CD14-positive monocyte (primary cell): ENCODE measurements around the gene PLCH1. TPM values are rescaled to one million over a fixed set of nuclear protein-coding genes. Genes with fewer than 3 reads are reported as not detected.

Experiments
- DNase-seq, 3 donors: peaks; one replicate each; pipeline ENCODE4 v3.0.0-alpha.2; 2011 to 2022
- H2AFZ ChIP-seq: 2 replicates; pipeline ENCODE4 v1.6.0; 2012; ENCODE audit warnings: mild to moderate bottlenecking, low read depth, low read length, inconsistent platforms; ENCODE audit not compliant: insufficient read depth, poor library complexity, severe bottlenecking
- H3K27ac ChIP-seq, 2 donors: 1 replicate in 1 of 2; 2 replicates in 1 of 2; pipeline ENCODE4 v1.5.1; 2012 to 2013; ENCODE audit warnings: low read length in 2 of 2, control low read depth in 1 of 2, inconsistent platforms in 1 of 2, low read depth in 1 of 2, mild to moderate bottlenecking in 1 of 2
- H3K27me3 ChIP-seq, 2 donors: one replicate each; pipeline versions ENCODE4 v1.6.0 to v1.6.1; 2011 to 2013; ENCODE audit warnings: low read length in 2 of 2; ENCODE audit not compliant: control insufficient read depth in 2 of 2, insufficient read depth in 2 of 2
- H3K36me3 ChIP-seq, 2 donors: replicated peaks in 1 of 2; 1 replicate in 1 of 2; 2 replicates in 1 of 2; pipeline versions ENCODE4 v1.5.1 to v1.6.1; 2012 to 2013; ENCODE audit warnings: low read length in 2 of 2, control low read depth in 1 of 2, inconsistent platforms in 1 of 2, mild to moderate bottlenecking in 1 of 2; ENCODE audit not compliant: insufficient read depth in 2 of 2, control insufficient read depth in 1 of 2
- H3K4me1 ChIP-seq, 2 donors: 1 replicate in 1 of 2; 2 replicates in 1 of 2; pipeline versions ENCODE4 v1.5.1 to v1.6.1; 2012 to 2013; ENCODE audit warnings: low read length in 2 of 2, control low read depth in 1 of 2, inconsistent platforms in 1 of 2, mild to moderate bottlenecking in 1 of 2, moderate library complexity in 1 of 2; ENCODE audit not compliant: insufficient read depth in 2 of 2, control insufficient read depth in 1 of 2
- H3K4me2 ChIP-seq: replicated peaks from 2 replicates; pipeline ENCODE3; 2012; ENCODE audit warnings: low read length, moderate library complexity, mild to moderate bottlenecking; ENCODE audit not compliant: poor library complexity, severe bottlenecking; ENCODE audit errors: extremely low read depth
- H3K4me3 ChIP-seq, 3 experiments: fragments of 200-600 bp in 1 of 3; sonication (generic) in 1 of 3; replicated peaks in 1 of 3; 1 replicate in 2 of 3; 2 replicates in 1 of 3; pipeline ENCODE4 v1.5.1; 2011 to 2013; ENCODE audit warnings: low read length in 3 of 3, mild to moderate bottlenecking in 3 of 3, control low read depth in 2 of 3, low read depth in 2 of 3, inconsistent platforms in 1 of 3, moderate library complexity in 1 of 3
- H3K79me2 ChIP-seq: 2 replicates; pipeline ENCODE4 v1.6.0; 2012; ENCODE audit warnings: mild to moderate bottlenecking, control low read depth, inconsistent platforms, low read length, moderate library complexity; ENCODE audit not compliant: insufficient read depth
- H3K9ac ChIP-seq: 2 replicates; pipeline ENCODE4 v1.6.0; 2017; ENCODE audit warnings: low read length, mild to moderate bottlenecking; ENCODE audit not compliant: insufficient read depth, poor library complexity, severe bottlenecking
- H3K9me3 ChIP-seq, 2 donors: replicated peaks in 1 of 2; 1 replicate in 1 of 2; 2 replicates in 1 of 2; pipeline versions ENCODE4 v1.5.1 to v1.6.1; 2012 to 2013; ENCODE audit warnings: low read length in 2 of 2, control low read depth in 1 of 2; ENCODE audit not compliant: control insufficient read depth in 1 of 2, insufficient read depth in 1 of 2
- H4K20me1 ChIP-seq: 2 replicates; pipeline ENCODE4 v1.6.0; 2012; ENCODE audit warnings: mild to moderate bottlenecking, low read length, control low read depth, moderate library complexity; ENCODE audit not compliant: insufficient read depth
- H3K27ac Mint-ChIP-seq, 7 donors: one replicate each; pipeline ENCODE4 v1.8.0; 2020; ENCODE audit warnings: mild to moderate bottlenecking in 7 of 7, mixed read lengths in 7 of 7, moderate library complexity in 6 of 7, inconsistent platforms in 2 of 7
- H3K27me3 Mint-ChIP-seq, 3 donors: one replicate each; pipeline ENCODE4 v1.8.0; 2021 to 2022; ENCODE audit warnings: low read depth in 3 of 3, mild to moderate bottlenecking in 3 of 3, mixed read lengths in 3 of 3, moderate library complexity in 3 of 3, inconsistent platforms in 1 of 3
- H3K36me3 Mint-ChIP-seq, 2 donors: one replicate each; pipeline ENCODE4 v1.8.0; 2020; ENCODE audit warnings: mixed read lengths in 2 of 2, inconsistent platforms in 1 of 2, mild to moderate bottlenecking in 1 of 2
- H3K4me1 Mint-ChIP-seq: one replicate; pipeline ENCODE4 v1.8.0; 2020; ENCODE audit warnings: mild to moderate bottlenecking, mixed read lengths
- H3K4me3 Mint-ChIP-seq, 2 donors: one replicate each; pipeline ENCODE4 v1.8.0; 2020; ENCODE audit warnings: mild to moderate bottlenecking in 2 of 2, mixed read lengths in 2 of 2, moderate library complexity in 1 of 2
- H3K9me3 Mint-ChIP-seq, 7 donors: one replicate each; pipeline ENCODE4 v1.8.0; 2020 to 2022; ENCODE audit warnings: mixed read lengths in 7 of 7, mild to moderate bottlenecking in 6 of 7, moderate library complexity in 6 of 7, inconsistent platforms in 2 of 7
- CTCF ChIP-seq: fragments of 200-600 bp; IDR thresholded peaks from one replicate; pipeline ENCODE4 v1.8.0; 2022; ENCODE audit warnings: antibody characterized with exemption, mild to moderate bottlenecking
- WGBS: methylation state at CpG from one replicate; pipeline ENCODE4 v1.1.5; 2013; ENCODE audit warnings: missing lambda C conversion rate; ENCODE audit not compliant: insufficient coverage; 5-methylcytosine and 5-hydroxymethylcytosine counted together
- intact Hi-C, 2 donors: fragments of 100-400 bp; cut with micrococcal nuclease; formaldehyde crosslinking; loops; one replicate each; pipeline versions ENCODE4 v1.15.0 to v1.15.1; 2023
- polyA plus RNA-seq, 3 donors: library from polyadenylated mRNA; depleted of rRNA in 1 of 3; unstranded in 2 of 3; stranded (reverse) in 1 of 3; fragments of 300-500 nt in 2 of 3; fragments of >200 nt in 1 of 3; fragmentation: Illumina TruSeq in 2 of 3; gene quantifications; 1 replicate in 2 of 3; 2 replicates in 1 of 3; pipeline ENCODE4 v1.2.3, GENCODE V29; 2012 to 2021

The PLCH1 gene
- polyA plus RNA-seq, 3 donors: not detected

GRCh38 chr3:155365178-155365783 lies 379.6 kb downstream of the PLCH1 start:
- Histone ChIP-seq H3K79me2 (no peaks in the 10 kb centered on the region), H3K9me3 (peaks cover 0 to 5% of the 10 kb centered on the region in 2 donors), H2AFZ (no peak overlapping the region), H3K4me3 (no peak overlapping the region), H3K4me2 (no peak overlapping the region), H3K27ac (no peak overlapping the region), H3K9ac (no peak overlapping the region), H3K27me3 (no peaks in the 10 kb centered on the region), H3K4me1 (no peaks in the 10 kb centered on the region), H3K36me3 (no peaks in the 10 kb centered on the region), H4K20me1 (no peaks in the 10 kb centered on the region)
- DNase-seq: no peak
- H3K27ac Mint-ChIP-seq: no peak overlapping the region
- H3K9me3 Mint-ChIP-seq: peaks cover 0 to 11% (median 4%) of the 10 kb centered on the region in 7 donors
- no peak overlapping the region for H3K4me3 Mint-ChIP-seq
- TF ChIP-seq CTCF: no peak
- H3K27me3 Mint-ChIP-seq: no peaks in the 10 kb centered on the region
- WGBS: 100% methylated on average over 1 of the region's 1 CpG
- no peaks in the 10 kb centered on the region for H3K4me1 Mint-ChIP-seq
- no peaks in the 10 kb centered on the region for H3K36me3 Mint-ChIP-seq
- intact Hi-C loops: no loop called here

DNA sequence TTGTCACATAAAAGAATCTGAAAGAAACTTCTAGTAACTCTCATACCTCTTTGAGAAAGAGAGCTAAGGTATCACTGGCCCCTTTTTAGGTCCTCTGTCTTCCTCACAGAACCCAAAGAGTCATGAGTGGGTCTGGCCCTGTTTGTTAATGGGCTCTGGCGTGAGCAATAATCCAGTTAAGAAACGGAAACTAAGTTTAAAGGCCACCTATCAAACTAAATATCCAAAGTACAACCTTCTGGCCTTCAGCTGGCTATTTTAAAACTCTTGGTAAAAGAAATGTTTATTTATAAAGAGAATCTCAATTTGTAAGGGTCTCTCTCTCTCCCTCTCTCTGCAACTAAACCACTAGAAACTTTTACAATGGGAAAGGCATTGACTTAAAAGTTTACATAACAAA lies 380.4 kb downstream of the PLCH1 start:
- WGBS: no CpG with 5 or more reads among the region's 2 CpGs
- no peak for TF ChIP-seq CTCF
- no peaks in the 10 kb centered on the region for H3K4me1 ChIP-seq
- peaks cover 0 to 5% of the 10 kb centered on the region in 2 donors for H3K9me3 ChIP-seq
- H4K20me1 ChIP-seq: no peaks in the 10 kb centered on the region
- no peaks in the 10 kb centered on the region for H3K79me2 ChIP-seq
- Mint-ChIP-seq H3K4me3 (no peak overlapping the region), H3K9me3 (peaks cover 0 to 11% (median 4%) of the 10 kb centered on the region in 7 donors), H3K36me3 (no peaks in the 10 kb centered on the region), H3K4me1 (no peaks in the 10 kb centered on the region), H3K27ac (no peak overlapping the region), H3K27me3 (no peaks in the 10 kb centered on the region)
- H2AFZ ChIP-seq: no peak overlapping the region
- intact Hi-C loops: no loop called here
- H3K4me2 ChIP-seq: no peak overlapping the region
- no peak for DNase-seq
- H3K27me3 ChIP-seq: no peaks in the 10 kb centered on the region
- no peak overlapping the region for H3K4me3 ChIP-seq
- H3K36me3 ChIP-seq: no peaks in the 10 kb centered on the region
- H3K9ac ChIP-seq: no peak overlapping the region
- no peak overlapping the region for H3K27ac ChIP-seq
